ENCODE data around the gene TTLL6. TPM values are rescaled to one million over a fixed set of nuclear protein-coding genes. Genes with fewer than 3 reads are reported as not detected.

The TTLL6 gene
- total and polyA plus RNA-seq, 5 donors from 2014 or later = not detected

DNA sequence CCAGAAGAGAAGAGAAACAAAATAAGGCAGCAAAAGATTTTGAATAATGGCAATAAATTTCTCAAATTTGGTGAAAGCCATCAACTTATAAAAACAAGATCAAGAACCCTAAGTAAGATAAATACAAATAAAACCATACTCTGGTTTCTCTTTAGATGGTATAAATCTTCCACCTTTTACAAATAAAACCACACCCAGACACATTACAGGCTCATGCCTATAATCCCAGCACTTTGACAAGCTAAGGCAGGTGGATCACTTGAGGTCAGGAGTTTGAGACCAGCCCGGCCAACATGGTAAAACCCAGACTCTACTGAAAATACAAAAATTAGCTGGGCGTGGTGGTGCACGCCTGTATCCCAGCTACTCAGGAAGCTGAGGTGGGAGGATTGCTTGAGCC, 43.8 kb downstream of the TTLL6 start:
- Histone ChIP-seq H3K27ac (ENCODE audit: insufficient read depth, low read length, poor library complexity, severe bottlenecking) (no peak overlapping the region), H3K27me3 (ENCODE audit: control insufficient read depth, insufficient read depth, low read length) (peaks cover 17% of the 10 kb centered on the region), H3K4me3 (ENCODE audit: low read depth, low read length) (no peak overlapping the region), H3K9me3 (ENCODE audit: control insufficient read depth in 2 of 2, low read length in 2 of 2) (no peaks in the 10 kb centered on the region), H3K4me1 (ENCODE audit: control insufficient read depth, insufficient read depth, low read length, poor library complexity, severe bottlenecking) (no peaks in the 10 kb centered on the region), H3K36me3 (ENCODE audit: control insufficient read depth, insufficient read depth, low read length) (no peaks in the 10 kb centered on the region)
- no peak for DNase-seq
- H3K36me3 Mint-ChIP-seq = no peaks in the 10 kb centered on the region
- peaks cover 0 to 1% (median 0%) of the 10 kb centered on the region in 7 donors for H3K9me3 Mint-ChIP-seq
- H3K27me3 Mint-ChIP-seq = peaks cover 58% of the 10 kb centered on the region
- no peak for ATAC-seq (ENCODE audit: low read depth in 2 of 2)
- no peaks in the 10 kb centered on the region for H3K4me1 Mint-ChIP-seq
- no peak overlapping the region for H3K4me3 Mint-ChIP-seq
- H3K27ac Mint-ChIP-seq = no peak overlapping the region

- peaks cover 49% of the 10 kb centered on the region for H3K27me3 Mint-ChIP-seq
Observed at GRCh38 chr17:48770954-48771353, 46.1 kb downstream of the TTLL6 start.

DNA sequence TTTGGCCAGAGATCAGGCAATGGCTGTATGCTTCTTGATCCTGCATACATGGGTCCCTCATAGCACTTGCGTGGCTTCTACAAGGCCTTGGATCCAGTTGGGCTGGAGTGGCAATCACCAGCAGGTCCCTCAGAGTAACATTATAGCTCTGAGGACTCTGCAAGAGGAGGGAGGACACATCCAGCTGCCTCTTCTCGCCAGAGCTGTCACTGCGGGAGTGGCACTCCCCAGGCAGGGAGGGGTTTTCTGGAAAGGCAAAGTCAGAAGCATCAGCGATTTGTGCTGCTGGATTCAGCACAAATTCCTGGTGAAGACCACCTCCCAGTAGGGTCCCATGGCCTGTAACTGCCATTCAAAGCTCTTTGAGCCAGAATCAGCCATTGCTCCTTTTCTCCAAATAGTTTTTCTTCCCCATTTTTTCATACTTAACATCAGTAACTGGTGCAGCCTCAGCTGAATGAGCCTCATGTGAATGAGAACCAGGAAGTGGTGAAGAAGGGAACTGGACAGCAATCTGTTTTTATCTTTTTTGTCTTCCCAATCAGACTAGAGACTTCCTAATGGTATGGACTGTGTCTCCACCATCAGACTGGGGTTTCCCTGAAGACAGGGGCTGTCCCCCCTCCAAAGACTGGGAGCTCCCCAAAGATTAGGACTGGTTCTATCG, 47.9 kb downstream of the TTLL6 start:
- no peak for ATAC-seq (ENCODE audit: low read depth in 2 of 2)
- Mint-ChIP-seq H3K4me3 (no peak overlapping the region), H3K9me3 (peaks cover 0 to 1% (median 0%) of the 10 kb centered on the region in 7 donors), H3K36me3 (no peaks in the 10 kb centered on the region), H3K27ac (no peak overlapping the region), H3K4me1 (no peaks in the 10 kb centered on the region), H3K27me3 (peaks cover 48% of the 10 kb centered on the region)
- Histone ChIP-seq H3K36me3 (ENCODE audit: control insufficient read depth, insufficient read depth, low read length) (no peaks in the 10 kb centered on the region), H3K27me3 (ENCODE audit: control insufficient read depth, insufficient read depth, low read length) (peaks cover 22% of the 10 kb centered on the region), H3K9me3 (ENCODE audit: control insufficient read depth in 2 of 2, low read length in 2 of 2) (no peaks in the 10 kb centered on the region), H3K27ac (ENCODE audit: insufficient read depth, low read length, poor library complexity, severe bottlenecking) (no peak overlapping the region), H3K4me3 (ENCODE audit: low read depth, low read length) (no peak overlapping the region), H3K4me1 (ENCODE audit: control insufficient read depth, insufficient read depth, low read length, poor library complexity, severe bottlenecking) (no peaks in the 10 kb centered on the region)
- no peak for DNase-seq

More at GRCh38 chr17:48770954-48771353, 46.1 kb downstream of the TTLL6 start:
- no peaks in the 10 kb centered on the region for H3K9me3 ChIP-seq (ENCODE audit: control insufficient read depth in 2 of 2, low read length in 2 of 2)
- no peak overlapping the region for H3K27ac Mint-ChIP-seq
- H3K4me3 Mint-ChIP-seq = no peak overlapping the region
- H3K9me3 Mint-ChIP-seq = peaks cover 0 to 1% (median 0%) of the 10 kb centered on the region in 7 donors
- H3K4me3 ChIP-seq (ENCODE audit: low read depth, low read length) = no peak overlapping the region
- no peaks in the 10 kb centered on the region for H3K4me1 ChIP-seq (ENCODE audit: control insufficient read depth, insufficient read depth, low read length, poor library complexity, severe bottlenecking)
- no peaks in the 10 kb centered on the region for H3K4me1 Mint-ChIP-seq
- no peaks in the 10 kb centered on the region for H3K36me3 Mint-ChIP-seq
- no peaks in the 10 kb centered on the region for H3K36me3 ChIP-seq (ENCODE audit: control insufficient read depth, insufficient read depth, low read length)
- H3K27me3 ChIP-seq (ENCODE audit: control insufficient read depth, insufficient read depth, low read length) = peaks cover 19% of the 10 kb centered on the region
- H3K27ac ChIP-seq (ENCODE audit: insufficient read depth, low read length, poor library complexity, severe bottlenecking) = no peak overlapping the region
- ATAC-seq (ENCODE audit: low read depth in 2 of 2) (no peak), DNase-seq (no peak)

DNA sequence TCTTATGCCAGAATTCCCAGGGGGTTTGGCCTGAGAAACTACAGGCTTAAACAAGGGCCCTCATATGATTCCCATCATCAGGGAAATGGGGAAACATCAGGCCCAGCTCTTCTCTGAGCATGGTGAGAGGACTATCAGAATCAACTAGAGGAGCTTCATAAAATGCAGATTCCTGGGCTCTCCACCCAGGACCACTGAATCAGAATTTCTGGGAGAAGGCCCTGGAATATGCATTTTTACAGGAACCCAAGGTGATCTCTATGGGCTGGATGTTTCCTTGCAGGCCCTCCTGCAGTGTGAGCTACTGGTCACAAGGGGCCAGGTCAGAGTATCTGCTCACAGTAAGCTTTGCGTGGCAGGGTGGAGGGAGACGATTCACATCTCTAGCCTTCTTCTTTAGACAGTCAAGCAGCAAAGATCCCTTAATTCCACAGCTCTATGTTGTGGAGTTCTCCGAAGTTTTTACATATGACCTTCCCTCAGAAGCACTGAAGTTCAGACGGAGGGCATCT, 49.7 kb downstream of the TTLL6 start:
- H3K4me3 Mint-ChIP-seq = no peak overlapping the region
- Histone ChIP-seq H3K4me3 (ENCODE audit: low read depth, low read length) (no peak overlapping the region), H3K27me3 (ENCODE audit: control insufficient read depth, insufficient read depth, low read length) (peaks cover 31% of the 10 kb centered on the region), H3K36me3 (ENCODE audit: control insufficient read depth, insufficient read depth, low read length) (no peaks in the 10 kb centered on the region), H3K27ac (ENCODE audit: insufficient read depth, low read length, poor library complexity, severe bottlenecking) (no peak overlapping the region), H3K4me1 (ENCODE audit: control insufficient read depth, insufficient read depth, low read length, poor library complexity, severe bottlenecking) (no peaks in the 10 kb centered on the region), H3K9me3 (ENCODE audit: control insufficient read depth in 2 of 2, low read length in 2 of 2) (no peaks in the 10 kb centered on the region)
- no peak overlapping the region for H3K27ac Mint-ChIP-seq
- no peaks in the 10 kb centered on the region for H3K4me1 Mint-ChIP-seq
- peaks cover 0 to 1% (median 0%) of the 10 kb centered on the region in 7 donors for H3K9me3 Mint-ChIP-seq
- peaks cover 51% of the 10 kb centered on the region for H3K27me3 Mint-ChIP-seq
- no peaks in the 10 kb centered on the region for H3K36me3 Mint-ChIP-seq
- no peak for ATAC-seq (ENCODE audit: low read depth in 2 of 2)
- DNase-seq = no peak

- Histone ChIP-seq H3K27ac (ENCODE audit: insufficient read depth, low read length, poor library complexity, severe bottlenecking) (no peak overlapping the region), H3K4me3 (ENCODE audit: low read depth, low read length) (no peak overlapping the region), H3K4me1 (ENCODE audit: control insufficient read depth, insufficient read depth, low read length, poor library complexity, severe bottlenecking) (no peaks in the 10 kb centered on the region), H3K9me3 (ENCODE audit: control insufficient read depth in 2 of 2, low read length in 2 of 2) (no peaks in the 10 kb centered on the region), H3K27me3 (ENCODE audit: control insufficient read depth, insufficient read depth, low read length) (peaks cover 35% of the 10 kb centered on the region), H3K36me3 (ENCODE audit: control insufficient read depth, insufficient read depth, low read length) (no peaks in the 10 kb centered on the region)
- peaks cover 76% of the 10 kb centered on the region for H3K27me3 Mint-ChIP-seq
- H3K4me3 Mint-ChIP-seq = no peak overlapping the region
- DNase-seq = no peak
- no peak for ATAC-seq (ENCODE audit: low read depth in 2 of 2)
- no peaks in the 10 kb centered on the region for H3K36me3 Mint-ChIP-seq
- H3K27ac Mint-ChIP-seq = no peak overlapping the region
- H3K4me1 Mint-ChIP-seq = no peaks in the 10 kb centered on the region
- peaks cover 0 to 2% (median 0%) of the 10 kb centered on the region in 7 donors for H3K9me3 Mint-ChIP-seq
Observed at GRCh38 chr17:48761114-48761513, 55.9 kb downstream of the TTLL6 start.

GRCh38 chr17:48760411-48760810, 56.6 kb downstream of the TTLL6 start:
- Histone ChIP-seq H3K27me3 (ENCODE audit: control insufficient read depth, insufficient read depth, low read length) (peaks cover 42% of the 10 kb centered on the region), H3K36me3 (ENCODE audit: control insufficient read depth, insufficient read depth, low read length) (no peaks in the 10 kb centered on the region), H3K4me3 (ENCODE audit: low read depth, low read length) (no peak overlapping the region), H3K9me3 (ENCODE audit: control insufficient read depth in 2 of 2, low read length in 2 of 2) (no peaks in the 10 kb centered on the region), H3K27ac (ENCODE audit: insufficient read depth, low read length, poor library complexity, severe bottlenecking) (no peak overlapping the region), H3K4me1 (ENCODE audit: control insufficient read depth, insufficient read depth, low read length, poor library complexity, severe bottlenecking) (peaks cover under 1% of the 10 kb centered on the region)
- Mint-ChIP-seq H3K36me3 (no peaks in the 10 kb centered on the region), H3K27ac (no peak overlapping the region), H3K9me3 (peaks cover 0 to 2% (median 0%) of the 10 kb centered on the region in 7 donors), H3K27me3 (peaks cover 83% of the 10 kb centered on the region), H3K4me3 (no peak overlapping the region), H3K4me1 (no peaks in the 10 kb centered on the region)
- DNase-seq = no peak
- ATAC-seq (ENCODE audit: low read depth in 2 of 2) = no peak

GRCh38 chr17:48759288-48759687, 57.7 kb downstream of the TTLL6 start:
- Histone ChIP-seq H3K9me3 (ENCODE audit: control insufficient read depth in 2 of 2, low read length in 2 of 2) (no peaks in the 10 kb centered on the region), H3K27me3 (ENCODE audit: control insufficient read depth, insufficient read depth, low read length) (peaks cover 48% of the 10 kb centered on the region), H3K27ac (ENCODE audit: insufficient read depth, low read length, poor library complexity, severe bottlenecking) (no peak overlapping the region), H3K4me3 (ENCODE audit: low read depth, low read length) (no peak overlapping the region), H3K36me3 (ENCODE audit: control insufficient read depth, insufficient read depth, low read length) (no peaks in the 10 kb centered on the region), H3K4me1 (ENCODE audit: control insufficient read depth, insufficient read depth, low read length, poor library complexity, severe bottlenecking) (peaks cover 10% of the 10 kb centered on the region)
- DNase-seq (no peak), ATAC-seq (ENCODE audit: low read depth in 2 of 2) (no peak)
- no peak overlapping the region for H3K27ac Mint-ChIP-seq
- H3K9me3 Mint-ChIP-seq = peaks cover 0 to 2% (median 0%) of the 10 kb centered on the region in 7 donors
- peaks cover 0 to 3% (median 1%) of the 10 kb centered on the region in 4 donors for H3K4me1 Mint-ChIP-seq
- H3K27me3 Mint-ChIP-seq = peaks cover 89% of the 10 kb centered on the region
- no peaks in the 10 kb centered on the region for H3K36me3 Mint-ChIP-seq
- no peak overlapping the region for H3K4me3 Mint-ChIP-seq

DNA sequence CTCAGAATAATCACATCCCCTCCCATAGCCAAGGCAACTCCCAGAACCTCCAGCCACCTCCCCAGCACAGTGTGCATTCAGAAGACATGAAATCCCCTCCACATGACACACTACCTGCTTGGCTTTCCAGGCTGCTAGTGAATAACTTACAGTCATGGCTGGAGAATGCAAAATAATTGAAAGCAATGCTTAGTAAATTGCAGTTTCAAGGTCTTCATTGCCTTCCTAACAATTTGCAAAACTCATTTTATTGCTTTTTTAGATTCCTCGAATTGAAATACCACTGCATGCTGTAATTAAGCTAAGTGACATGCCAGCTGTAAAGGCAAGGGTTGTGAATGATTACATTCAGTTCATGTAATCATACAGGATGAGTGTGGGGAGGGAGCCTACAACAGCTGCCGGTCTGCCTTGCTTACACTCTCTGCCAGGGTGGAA, 59.5 kb downstream of the TTLL6 start:
- Mint-ChIP-seq H3K27me3 (peaks cover 92% of the 10 kb centered on the region), H3K27ac (no peak overlapping the region), H3K36me3 (no peaks in the 10 kb centered on the region), H3K4me3 (no peak overlapping the region), H3K4me1 (peaks cover 0 to 15% (median 4%) of the 10 kb centered on the region in 4 donors), H3K9me3 (peaks cover 0 to 6% (median 0%) of the 10 kb centered on the region in 7 donors)
- H3K27me3 ChIP-seq (ENCODE audit: control insufficient read depth, insufficient read depth, low read length) = peaks cover 49% of the 10 kb centered on the region
- no peaks in the 10 kb centered on the region for H3K9me3 ChIP-seq (ENCODE audit: control insufficient read depth in 2 of 2, low read length in 2 of 2)
- no peak overlapping the region for H3K27ac ChIP-seq (ENCODE audit: insufficient read depth, low read length, poor library complexity, severe bottlenecking)
- peaks cover 11% of the 10 kb centered on the region for H3K4me1 ChIP-seq (ENCODE audit: control insufficient read depth, insufficient read depth, low read length, poor library complexity, severe bottlenecking)
- ATAC-seq (ENCODE audit: low read depth in 2 of 2) (no peak), DNase-seq (no peak)
- H3K36me3 ChIP-seq (ENCODE audit: control insufficient read depth, insufficient read depth, low read length) = no peaks in the 10 kb centered on the region
- no peak overlapping the region for H3K4me3 ChIP-seq (ENCODE audit: low read depth, low read length)

Data from CD4-positive, CD25-positive, alpha-beta regulatory T cell (primary cell).